HCT116 (cell line): ENCODE results near the gene IQCM. TPM values are rescaled to one million over a fixed set of nuclear protein-coding genes. Genes with fewer than 3 reads are reported as not detected.
A peak's percentile ranks its signal among the peaks of the same experiment; 100 is the strongest.

ENCODE experiments used
- ATAC-seq: fragments of 200-7000 bp; cut with Tn5 transposase; 2 replicates; pipeline ENCODE4 v1.9.1; 2020; ENCODE audit warnings: mild to moderate bottlenecking, moderate library complexity
- BruUV-seq: library from RNA; stranded (reverse); fragments of 400-500 nt; replicated peaks from 2 replicates; lab custom pipeline; 2021; lab: Mats Ljungman, UMichigan
- CTCF ChIA-PET: fragments of 300-600 bp; sonication (Branson Sonifier 250); formaldehyde crosslinking; loops from one replicate; lab custom pipeline; 2021; ENCODE audit warnings: antibody characterized with exemption; lab: Charles Lee
- POLR2A ChIA-PET: fragments of 300-600, 350-600 bp; sonication (Branson Sonifier 250); formaldehyde crosslinking; loops from one replicate; lab custom pipeline; 2021; ENCODE audit warnings: antibody characterized with exemption; lab: Charles Lee
- RAD21 ChIA-PET, 2 experiments: fragments of 300-600 bp; sonication (Branson Sonifier 250); formaldehyde crosslinking; loops; one replicate each; lab custom pipeline; 2023; ENCODE audit warnings: low total read pairs in 2 of 2; ENCODE audit not compliant: uncharacterized antibody in 2 of 2, unreplicated experiment in 2 of 2, low non-redundant PET in 1 of 2; lab: Charles Lee
- DNase-seq: peaks from one replicate; pipeline ENCODE4 v3.0.0-alpha.2; 2010; ENCODE audit warnings: low read depth, low spot score
- H2AFZ ChIP-seq: fragments of 200-600 bp; shearing (Covaris generic), sonication (generic); 2 replicates; pipeline ENCODE4 v1.6.1; 2017; ENCODE audit warnings: low read depth, mixed run types, mixed read lengths, antibody characterized with exemption, low read length; ENCODE audit not compliant: poor library complexity, severe bottlenecking
- H3K27ac ChIP-seq: 2 replicates; pipeline ENCODE4 v1.5.1; 2012; ENCODE audit warnings: low read depth, low read length
- H3K27me3 ChIP-seq: fragments of 200-600 bp; sonication (generic); 2 replicates; pipeline ENCODE4 v1.6.1; 2016; ENCODE audit warnings: mixed run types, low read length, mixed read lengths; ENCODE audit not compliant: insufficient read depth
- H3K36me3 ChIP-seq, 2 experiments: fragments of 200-500 bp in 1 of 2; fragments of 200-600 bp in 1 of 2; sonication (Bioruptor generic) in 1 of 2; sonication (generic) in 1 of 2; 2 replicates each; pipeline versions ENCODE4 v1.5.1 to v1.6.1; 2014 to 2016; ENCODE audit warnings: low read length in 2 of 2, inconsistent platforms in 1 of 2, mixed read lengths in 1 of 2, mixed run types in 1 of 2; ENCODE audit not compliant: insufficient read depth in 2 of 2, control insufficient read depth in 1 of 2
- H3K4me1 ChIP-seq, 2 experiments: fragments of 200-600 bp in 1 of 2; sonication (generic) in 1 of 2; 2 replicates each; pipeline versions ENCODE4 v1.5.1 to v1.6.1; 2012 to 2017; ENCODE audit warnings: low read length in 2 of 2, inconsistent platforms in 1 of 2, mild to moderate bottlenecking in 1 of 2, mixed read lengths in 1 of 2, mixed run types in 1 of 2, moderate library complexity in 1 of 2; ENCODE audit not compliant: insufficient read depth in 2 of 2, control insufficient read depth in 1 of 2
- H3K4me2 ChIP-seq: fragments of 200-600 bp; sonication (generic); 2 replicates; pipeline ENCODE4 v1.6.1; 2017; ENCODE audit warnings: mixed run types, low read length, mixed read lengths
- H3K4me3 ChIP-seq, 2 experiments: fragments of 200-600 bp in 1 of 2; sonication (generic) in 1 of 2; replicated peaks in 1 of 2; 2 replicates each; pipeline ENCODE4 v1.5.1; 2011 to 2016; ENCODE audit warnings: low read length in 2 of 2, control low read depth in 1 of 2, low read depth in 1 of 2, mild to moderate bottlenecking in 1 of 2, mixed read lengths in 1 of 2, mixed run types in 1 of 2
- H3K79me2 ChIP-seq: fragments of 200-600 bp; sonication (generic); 2 replicates; pipeline ENCODE4 v1.6.1; 2017; ENCODE audit warnings: mild to moderate bottlenecking, mixed run types, low read length, moderate library complexity, mixed read lengths; ENCODE audit not compliant: insufficient read depth
- H3K9ac ChIP-seq: fragments of 200-600 bp; sonication (generic); 2 replicates; pipeline ENCODE4 v1.6.1; 2016; ENCODE audit warnings: low read length, mixed read lengths
- H3K9me2 ChIP-seq: fragments of 200-600 bp; sonication (generic), shearing (Covaris generic); 2 replicates; pipeline ENCODE4 v1.6.1; 2017; ENCODE audit warnings: mixed run types, mild to moderate bottlenecking, moderate library complexity; ENCODE audit not compliant: insufficient read depth
- H3K9me3 ChIP-seq, 2 experiments: fragments of 200-500 bp in 1 of 2; fragments of 200-600 bp in 1 of 2; sonication (Bioruptor generic) in 1 of 2; sonication (generic) in 1 of 2; 2 replicates each; pipeline ENCODE4 v1.6.1; 2014 to 2017; ENCODE audit warnings: low read length in 2 of 2, mixed read lengths in 2 of 2, inconsistent platforms in 1 of 2, low read depth in 1 of 2, mild to moderate bottlenecking in 1 of 2, mixed run types in 1 of 2, moderate library complexity in 1 of 2; ENCODE audit not compliant: control insufficient read depth in 1 of 2, insufficient read depth in 1 of 2
- H4K20me1 ChIP-seq: fragments of 200-600 bp; sonication (generic), shearing (Covaris generic); 2 replicates; pipeline ENCODE4 v1.6.1; 2017; ENCODE audit warnings: mixed run types, mild to moderate bottlenecking, moderate library complexity; ENCODE audit not compliant: insufficient read depth
- CEBPB ChIP-seq: IDR thresholded peaks from 2 replicates; pipeline ENCODE4 v1.6.1; 2012; ENCODE audit warnings: low read depth
- CTCF ChIP-seq, 3 experiments: fragments of 200-600 bp in 1 of 3; sonication (generic) in 1 of 3; IDR thresholded peaks in 2 of 3; conservative IDR thresholded peaks in 1 of 3; 2 replicates each; pipeline ENCODE4 v1.5.1; 2012 to 2017; ENCODE audit warnings: low read depth in 2 of 3, low read length in 2 of 3, antibody characterized with exemption in 1 of 3, borderline replicate concordance in 1 of 3, control low read depth in 1 of 3, mild to moderate bottlenecking in 1 of 3, mixed read lengths in 1 of 3, mixed run types in 1 of 3, moderate library complexity in 1 of 3; ENCODE audit not compliant: insufficient read depth in 1 of 3
- EZH2phosphoT487 ChIP-seq: fragments of 200-600 bp; IDR thresholded peaks from 2 replicates; pipeline ENCODE4 v1.6.1; 2018; ENCODE audit warnings: antibody characterized with exemption, borderline replicate concordance
- POLR2A ChIP-seq: IDR thresholded peaks from 2 replicates; pipeline ENCODE4 v1.7.0; 2011; ENCODE audit warnings: borderline replicate concordance; ENCODE audit not compliant: insufficient read depth, insufficient read length; ENCODE audit errors: extremely low read depth
- RAD21 ChIP-seq: IDR thresholded peaks from 2 replicates; pipeline ENCODE4 v1.6.1; 2012; ENCODE audit warnings: low read depth, mild to moderate bottlenecking
- REST ChIP-seq: IDR thresholded peaks from 2 replicates; pipeline ENCODE4 v1.6.1; 2012; ENCODE audit warnings: low read depth
- SRF ChIP-seq: IDR thresholded peaks from 2 replicates; pipeline ENCODE4 v1.6.1; 2012; ENCODE audit warnings: low read depth
- YY1 ChIP-seq: IDR thresholded peaks from 2 replicates; pipeline ENCODE4 v1.6.1; 2011; ENCODE audit warnings: low read length, low read depth, moderate library complexity, mild to moderate bottlenecking; ENCODE audit not compliant: insufficient replicate concordance; ENCODE audit errors: extremely low read depth
- ZBTB33 ChIP-seq: IDR thresholded peaks from 2 replicates; pipeline ENCODE4 v1.6.1; 2011; ENCODE audit warnings: mild to moderate bottlenecking, low read length, moderate library complexity; ENCODE audit not compliant: insufficient replicate concordance; ENCODE audit errors: extremely low read depth
- ZFX ChIP-seq: fragments of 450-650 bp; IDR thresholded peaks from 2 replicates; pipeline ENCODE4 v1.6.1; 2017
- intact Hi-C: fragments of 100-400 bp; cut with micrococcal nuclease; formaldehyde crosslinking; loops from 2 replicates; pipeline ENCODE4 v1.10.0; 2022
- total RNA-seq: library from RNA; stranded (reverse); gene quantifications from one replicate; pipeline ENCODE4 v1.2.1, GENCODE V29; 2021; ENCODE audit not compliant: unreplicated experiment

The IQCM gene
- total RNA-seq, 1 experiment from 2014 or later = 0.20 TPM

GRCh38 chr4:149370785-149371420 lies 444.7 kb downstream of the IQCM start:
- intact Hi-C loops = loop anchor here (1.0 kb wide), 1 partner anchor 525 kb away; no protein-coding TSS in a partner anchor
- no peaks in the 10 kb centered on the region for H3K4me1 ChIP-seq
- H3K27ac ChIP-seq = no peak overlapping the region
- H3K4me3 ChIP-seq = no peak overlapping the region
- ChIA-PET POLR2A (no interaction called here), RAD21 (no interaction called here), CTCF (interaction anchor here (1.7 kb wide), 1 partner anchor 526 kb away, joined by 10 read pairs; no protein-coding TSS in a partner anchor)
- TF ChIP-seq RAD21 (peak; percentile 81), CEBPB (no peak), EZH2phosphoT487 (no peak), SRF (no peak), CTCF (IDR thresholded peaks at IDR 0.05 in 2 of 3, conservative IDR thresholded peaks at IDR 0.05 in 1 of 3; ENCODE audit: borderline replicate concordance in 1 of 3, insufficient read depth in 1 of 3, low read depth in 2 of 3, low read length in 2 of 3) (peak; percentile 34 to 64 (median 63); a peak in 5 of 6 replicates), YY1 (no peak), ZBTB33 (no peak), REST (no peak), ZFX (no peak), POLR2A (no peak)
- H3K9me2 ChIP-seq = no peaks in the 10 kb centered on the region
- no peaks in the 10 kb centered on the region for H4K20me1 ChIP-seq
- BruUV-seq = no TSS peak
- ATAC-seq (peak; percentile 96), DNase-seq (peak; percentile 67)
- H3K4me2 ChIP-seq = no peak overlapping the region
- peak overlapping the region; percentile 87 for H2AFZ ChIP-seq
- H3K9me3 ChIP-seq = no peaks in the 10 kb centered on the region
- no peak overlapping the region for H3K9ac ChIP-seq
- H3K36me3 ChIP-seq = no peaks in the 10 kb centered on the region
- H3K79me2 ChIP-seq = no peaks in the 10 kb centered on the region
- H3K27me3 ChIP-seq = no peaks in the 10 kb centered on the region
